ENCODE measurements around the gene OR56B1.

GRCh38 chr11:5726351-5726750 is 9.9 kb upstream of the OR56B1 start:
- TF ChIP-seq, protein P1, sequence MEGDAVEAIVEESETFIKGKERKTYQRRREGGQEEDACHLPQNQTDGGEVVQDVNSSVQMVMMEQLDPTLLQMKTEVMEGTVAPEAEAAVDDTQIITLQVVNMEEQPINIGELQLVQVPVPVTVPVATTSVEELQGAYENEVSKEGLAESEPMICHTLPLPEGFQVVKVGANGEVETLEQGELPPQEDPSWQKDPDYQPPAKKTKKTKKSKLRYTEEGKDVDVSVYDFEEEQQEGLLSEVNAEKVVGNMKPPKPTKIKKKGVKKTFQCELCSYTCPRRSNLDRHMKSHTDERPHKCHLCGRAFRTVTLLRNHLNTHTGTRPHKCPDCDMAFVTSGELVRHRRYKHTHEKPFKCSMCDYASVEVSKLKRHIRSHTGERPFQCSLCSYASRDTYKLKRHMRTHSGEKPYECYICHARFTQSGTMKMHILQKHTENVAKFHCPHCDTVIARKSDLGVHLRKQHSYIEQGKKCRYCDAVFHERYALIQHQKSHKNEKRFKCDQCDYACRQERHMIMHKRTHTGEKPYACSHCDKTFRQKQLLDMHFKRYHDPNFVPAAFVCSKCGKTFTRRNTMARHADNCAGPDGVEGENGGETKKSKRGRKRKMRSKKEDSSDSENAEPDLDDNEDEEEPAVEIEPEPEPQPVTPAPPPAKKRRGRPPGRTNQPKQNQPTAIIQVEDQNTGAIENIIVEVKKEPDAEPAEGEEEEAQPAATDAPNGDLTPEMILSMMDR (IDR thresholded peaks at IDR 0.05 in 4 of 5, conservative IDR thresholded peaks at IDR 0.05 in 1 of 5): no peak
- no peak for TF ChIP-seq POLR2A (IDR thresholded peaks at IDR 0.05)
